ENCODE results near the gene LSR.
A peak's percentile ranks its signal among the peaks of the same experiment; 100 is the strongest.

The LSR gene

DNA sequence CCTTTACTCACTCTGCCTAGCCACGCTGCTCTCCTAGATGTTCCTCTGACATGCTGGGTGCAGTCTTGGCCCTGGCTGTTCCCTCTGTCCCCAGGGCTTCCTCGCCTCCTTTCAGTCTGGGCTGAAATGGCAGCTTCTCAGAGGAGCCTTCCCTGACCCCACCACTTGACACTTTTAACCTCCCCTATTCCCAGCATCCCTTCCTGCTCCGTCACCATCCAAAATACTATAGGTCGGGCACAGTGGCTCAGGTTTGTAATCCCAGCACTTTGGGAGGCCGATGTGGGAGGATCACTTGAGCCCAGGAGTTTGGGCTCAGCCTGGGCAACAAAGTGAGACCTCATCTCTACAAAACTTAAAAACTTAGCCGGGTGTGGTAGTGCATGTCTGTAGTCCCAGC, 22.9 kb upstream of the LSR start:
- Histone ChIP-seq H3K4me3 (ENCODE audit: low read depth, low read length) (no peak overlapping the region), H3K4me1 (ENCODE audit: control insufficient read depth, insufficient read depth, low read length) (no peaks in the 10 kb centered on the region), H3K36me3 (ENCODE audit: control insufficient read depth in 2 of 2, insufficient read depth in 1 of 2, low read length in 2 of 2) (no peaks in the 10 kb centered on the region), H3K9me3 (ENCODE audit: control insufficient read depth, insufficient read depth, low read depth, low read length) (no peaks in the 10 kb centered on the region), H3K27ac (ENCODE audit: extremely low read depth, low read depth, low read length) (no peak overlapping the region)
- CTCF ChIA-PET: interaction anchor here (1.1 to 1.8 kb wide), 4 partner anchors 8 to 111 kb away, joined by 3 to 7 read pairs (median 4); no protein-coding TSS in a partner anchor
- POLR2A ChIA-PET: no interaction called here
- TF ChIP-seq, protein P1, sequence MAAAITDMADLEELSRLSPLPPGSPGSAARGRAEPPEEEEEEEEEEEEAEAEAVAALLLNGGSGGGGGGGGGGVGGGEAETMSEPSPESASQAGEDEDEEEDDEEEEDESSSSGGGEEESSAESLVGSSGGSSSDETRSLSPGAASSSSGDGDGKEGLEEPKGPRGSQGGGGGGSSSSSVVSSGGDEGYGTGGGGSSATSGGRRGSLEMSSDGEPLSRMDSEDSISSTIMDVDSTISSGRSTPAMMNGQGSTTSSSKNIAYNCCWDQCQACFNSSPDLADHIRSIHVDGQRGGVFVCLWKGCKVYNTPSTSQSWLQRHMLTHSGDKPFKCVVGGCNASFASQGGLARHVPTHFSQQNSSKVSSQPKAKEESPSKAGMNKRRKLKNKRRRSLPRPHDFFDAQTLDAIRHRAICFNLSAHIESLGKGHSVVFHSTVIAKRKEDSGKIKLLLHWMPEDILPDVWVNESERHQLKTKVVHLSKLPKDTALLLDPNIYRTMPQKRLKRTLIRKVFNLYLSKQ (tag by site-specific recombination; IDR thresholded peaks at IDR 0.05; ENCODE audit: borderline replicate concordance): no peak
- TF ChIP-seq ZNF266 (tag by site-specific recombination; IDR thresholded peaks at IDR 0.05; ENCODE audit: low read depth): no peak
- TF ChIP-seq ZNF404 (tag by site-specific recombination; IDR thresholded peaks at IDR 0.05): no peak
- TF ChIP-seq ZNF114 (tag by site-specific recombination; IDR thresholded peaks at IDR 0.05): no peak
- TF ChIP-seq KLF1 (tag by site-specific recombination; IDR thresholded peaks at IDR 0.05): no peak
- TF ChIP-seq ZNF837 (tag by site-specific recombination; IDR thresholded peaks at IDR 0.05): no peak

DNA sequence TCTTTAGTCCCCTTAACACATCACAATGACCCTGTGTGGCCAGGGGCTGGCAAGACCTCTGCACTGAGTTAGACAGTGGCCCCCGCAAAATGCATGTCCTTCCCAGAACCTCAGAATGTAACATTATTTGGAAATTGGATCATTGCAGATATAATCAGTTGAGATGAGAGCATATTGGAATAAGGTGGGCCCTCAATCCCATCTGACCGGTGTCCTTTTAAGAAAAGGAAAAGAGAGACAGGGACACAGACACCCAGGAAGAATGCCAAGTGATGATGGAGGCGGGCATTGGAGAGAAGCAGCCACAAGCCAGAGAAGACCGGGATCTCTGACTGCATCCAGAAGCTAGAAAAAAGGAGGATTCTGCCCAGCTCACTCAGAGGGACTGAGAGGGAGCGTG, 22.1 kb upstream of the LSR start:
- CTCF ChIA-PET: interaction anchor here (0.7 to 1.4 kb wide), 4 partner anchors 12 to 771 kb away, joined by 3 to 7 read pairs (median 4); no protein-coding TSS in a partner anchor
- H3K4me1 ChIP-seq (ENCODE audit: control insufficient read depth, insufficient read depth, low read length): no peaks in the 10 kb centered on the region

DNA sequence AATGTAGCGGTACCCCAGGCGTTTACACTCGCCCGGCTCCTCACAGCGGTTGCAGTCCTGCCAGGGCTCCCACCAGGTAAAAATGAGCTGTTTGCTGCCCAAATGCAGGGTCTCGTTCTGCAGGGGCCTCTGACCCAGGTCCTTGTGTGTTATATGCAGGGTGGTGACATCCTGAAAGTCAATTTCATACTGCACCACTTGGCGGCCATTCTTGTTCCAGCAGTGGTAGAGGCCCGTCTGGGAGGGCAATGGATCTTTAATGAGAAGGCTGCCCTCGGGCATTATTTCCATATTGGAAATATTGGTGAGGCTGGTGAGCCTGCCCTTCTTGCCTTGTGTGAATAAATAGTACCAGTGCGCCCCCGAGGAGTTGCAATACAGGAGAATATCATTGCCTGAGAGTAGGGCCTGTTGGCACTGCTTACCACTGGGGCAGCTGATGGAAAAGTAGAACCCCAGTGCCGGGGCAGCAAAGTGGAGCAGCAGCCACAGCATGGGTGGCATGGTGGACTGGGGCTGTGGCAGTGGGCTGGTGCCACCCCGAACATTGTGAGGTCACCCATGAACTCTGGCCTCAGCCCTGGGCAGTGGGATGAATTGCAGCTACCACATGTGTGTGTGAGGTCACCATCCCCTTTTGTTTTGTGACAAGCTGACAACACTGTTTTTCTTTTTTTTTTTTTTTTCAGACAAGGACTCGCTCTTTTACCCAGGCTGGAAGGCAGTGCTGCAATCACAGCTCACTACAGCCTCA, 20.4 kb upstream of the LSR start, which contains the start of gene FAM187B:
Gene FAM187B (minus strand): TSS at position 563 of the 754 bp plus-strand sequence. CDS start 59 bp downstream, at position 504.
- Histone ChIP-seq H3K4me1 (ENCODE audit: control insufficient read depth, insufficient read depth, low read length) (no peaks in the 10 kb centered on the region), H3K27ac (ENCODE audit: extremely low read depth, low read depth, low read length) (no peak within 1 kb of the TSS), H3K9me3 (ENCODE audit: control insufficient read depth, insufficient read depth, low read depth, low read length) (no peaks in the 10 kb centered on the region), H3K36me3 (ENCODE audit: control insufficient read depth in 2 of 2, insufficient read depth in 1 of 2, low read length in 2 of 2) (no peaks in the 10 kb centered on the region), H3K4me3 (ENCODE audit: low read depth, low read length) (no peak within 1 kb of the TSS)
- POLR2A ChIA-PET: interaction anchor here (0.6 to 0.7 kb wide), 4 partner anchors 27 to 1989 kb away, joined by 3 to 4 read pairs (median 4); no protein-coding TSS in a partner anchor
- CTCF ChIA-PET: interaction anchor here (0.5 to 1.6 kb wide), 6 partner anchors 22 to 320 kb away, joined by 3 to 5 read pairs (median 4); partner anchors contain the start of gene LGI4
- no peak for TF ChIP-seq ZNF292 (tag by site-specific recombination; IDR thresholded peaks at IDR 0.05; ENCODE audit: borderline replicate concordance, low read depth)
- TF ChIP-seq, protein P2, sequence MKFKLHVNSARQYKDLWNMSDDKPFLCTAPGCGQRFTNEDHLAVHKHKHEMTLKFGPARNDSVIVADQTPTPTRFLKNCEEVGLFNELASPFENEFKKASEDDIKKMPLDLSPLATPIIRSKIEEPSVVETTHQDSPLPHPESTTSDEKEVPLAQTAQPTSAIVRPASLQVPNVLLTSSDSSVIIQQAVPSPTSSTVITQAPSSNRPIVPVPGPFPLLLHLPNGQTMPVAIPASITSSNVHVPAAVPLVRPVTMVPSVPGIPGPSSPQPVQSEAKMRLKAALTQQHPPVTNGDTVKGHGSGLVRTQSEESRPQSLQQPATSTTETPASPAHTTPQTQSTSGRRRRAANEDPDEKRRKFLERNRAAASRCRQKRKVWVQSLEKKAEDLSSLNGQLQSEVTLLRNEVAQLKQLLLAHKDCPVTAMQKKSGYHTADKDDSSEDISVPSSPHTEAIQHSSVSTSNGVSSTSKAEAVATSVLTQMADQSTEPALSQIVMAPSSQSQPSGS (tag by site-specific recombination; IDR thresholded peaks at IDR 0.05; ENCODE audit: low read depth): 0 out of 2 replicates have a peak, but pooled peaks have one; percentile 29
- TF ChIP-seq, protein P3, sequence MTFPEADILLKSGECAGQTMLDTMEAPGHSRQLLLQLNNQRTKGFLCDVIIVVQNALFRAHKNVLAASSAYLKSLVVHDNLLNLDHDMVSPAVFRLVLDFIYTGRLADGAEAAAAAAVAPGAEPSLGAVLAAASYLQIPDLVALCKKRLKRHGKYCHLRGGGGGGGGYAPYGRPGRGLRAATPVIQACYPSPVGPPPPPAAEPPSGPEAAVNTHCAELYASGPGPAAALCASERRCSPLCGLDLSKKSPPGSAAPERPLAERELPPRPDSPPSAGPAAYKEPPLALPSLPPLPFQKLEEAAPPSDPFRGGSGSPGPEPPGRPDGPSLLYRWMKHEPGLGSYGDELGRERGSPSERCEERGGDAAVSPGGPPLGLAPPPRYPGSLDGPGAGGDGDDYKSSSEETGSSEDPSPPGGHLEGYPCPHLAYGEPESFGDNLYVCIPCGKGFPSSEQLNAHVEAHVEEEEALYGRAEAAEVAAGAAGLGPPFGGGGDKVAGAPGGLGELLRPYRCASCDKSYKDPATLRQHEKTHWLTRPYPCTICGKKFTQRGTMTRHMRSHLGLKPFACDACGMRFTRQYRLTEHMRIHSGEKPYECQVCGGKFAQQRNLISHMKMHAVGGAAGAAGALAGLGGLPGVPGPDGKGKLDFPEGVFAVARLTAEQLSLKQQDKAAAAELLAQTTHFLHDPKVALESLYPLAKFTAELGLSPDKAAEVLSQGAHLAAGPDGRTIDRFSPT (tag by site-specific recombination; IDR thresholded peaks at IDR 0.05): no peak
- TF ChIP-seq ZNF335 (tag by site-specific recombination; conservative IDR thresholded peaks at IDR 0.05): 0 out of 2 replicates have a peak, but pooled peaks have one; percentile 12
- TF ChIP-seq, protein P4, sequence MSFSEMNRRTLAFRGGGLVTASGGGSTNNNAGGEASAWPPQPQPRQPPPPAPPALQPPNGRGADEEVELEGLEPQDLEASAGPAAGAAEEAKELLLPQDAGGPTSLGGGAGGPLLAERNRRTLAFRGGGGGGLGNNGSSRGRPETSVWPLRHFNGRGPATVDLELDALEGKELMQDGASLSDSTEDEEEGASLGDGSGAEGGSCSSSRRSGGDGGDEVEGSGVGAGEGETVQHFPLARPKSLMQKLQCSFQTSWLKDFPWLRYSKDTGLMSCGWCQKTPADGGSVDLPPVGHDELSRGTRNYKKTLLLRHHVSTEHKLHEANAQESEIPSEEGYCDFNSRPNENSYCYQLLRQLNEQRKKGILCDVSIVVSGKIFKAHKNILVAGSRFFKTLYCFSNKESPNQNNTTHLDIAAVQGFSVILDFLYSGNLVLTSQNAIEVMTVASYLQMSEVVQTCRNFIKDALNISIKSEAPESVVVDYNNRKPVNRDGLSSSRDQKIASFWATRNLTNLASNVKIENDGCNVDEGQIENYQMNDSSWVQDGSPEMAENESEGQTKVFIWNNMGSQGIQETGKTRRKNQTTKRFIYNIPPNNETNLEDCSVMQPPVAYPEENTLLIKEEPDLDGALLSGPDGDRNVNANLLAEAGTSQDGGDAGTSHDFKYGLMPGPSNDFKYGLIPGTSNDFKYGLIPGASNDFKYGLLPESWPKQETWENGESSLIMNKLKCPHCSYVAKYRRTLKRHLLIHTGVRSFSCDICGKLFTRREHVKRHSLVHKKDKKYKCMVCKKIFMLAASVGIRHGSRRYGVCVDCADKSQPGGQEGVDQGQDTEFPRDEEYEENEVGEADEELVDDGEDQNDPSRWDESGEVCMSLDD (tag by site-specific recombination; IDR thresholded peaks at IDR 0.05): no peak
- no peak for TF ChIP-seq ZNF10 (tag by site-specific recombination; IDR thresholded peaks at IDR 0.05)
- peak; percentile 18; the same call in 1 of the 2 replicates for TF ChIP-seq ZBTB17 (tag by site-specific recombination; IDR thresholded peaks at IDR 0.05)

More for the DNA sequence above, 22.1 kb upstream of the LSR start:
- Histone ChIP-seq H3K9me3 (ENCODE audit: control insufficient read depth, insufficient read depth, low read depth, low read length) (no peaks in the 10 kb centered on the region), H3K27ac (ENCODE audit: extremely low read depth, low read depth, low read length) (no peak overlapping the region), H3K4me3 (ENCODE audit: low read depth, low read length) (no peak overlapping the region), H3K36me3 (ENCODE audit: control insufficient read depth in 2 of 2, insufficient read depth in 1 of 2, low read length in 2 of 2) (no peaks in the 10 kb centered on the region)
- TF ChIP-seq, protein P5, sequence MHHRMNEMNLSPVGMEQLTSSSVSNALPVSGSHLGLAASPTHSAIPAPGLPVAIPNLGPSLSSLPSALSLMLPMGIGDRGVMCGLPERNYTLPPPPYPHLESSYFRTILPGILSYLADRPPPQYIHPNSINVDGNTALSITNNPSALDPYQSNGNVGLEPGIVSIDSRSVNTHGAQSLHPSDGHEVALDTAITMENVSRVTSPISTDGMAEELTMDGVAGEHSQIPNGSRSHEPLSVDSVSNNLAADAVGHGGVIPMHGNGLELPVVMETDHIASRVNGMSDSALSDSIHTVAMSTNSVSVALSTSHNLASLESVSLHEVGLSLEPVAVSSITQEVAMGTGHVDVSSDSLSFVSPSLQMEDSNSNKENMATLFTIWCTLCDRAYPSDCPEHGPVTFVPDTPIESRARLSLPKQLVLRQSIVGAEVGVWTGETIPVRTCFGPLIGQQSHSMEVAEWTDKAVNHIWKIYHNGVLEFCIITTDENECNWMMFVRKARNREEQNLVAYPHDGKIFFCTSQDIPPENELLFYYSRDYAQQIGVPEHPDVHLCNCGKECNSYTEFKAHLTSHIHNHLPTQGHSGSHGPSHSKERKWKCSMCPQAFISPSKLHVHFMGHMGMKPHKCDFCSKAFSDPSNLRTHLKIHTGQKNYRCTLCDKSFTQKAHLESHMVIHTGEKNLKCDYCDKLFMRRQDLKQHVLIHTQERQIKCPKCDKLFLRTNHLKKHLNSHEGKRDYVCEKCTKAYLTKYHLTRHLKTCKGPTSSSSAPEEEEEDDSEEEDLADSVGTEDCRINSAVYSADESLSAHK (tag by site-specific recombination; IDR thresholded peaks at IDR 0.05): no peak
- TF ChIP-seq, protein P6, sequence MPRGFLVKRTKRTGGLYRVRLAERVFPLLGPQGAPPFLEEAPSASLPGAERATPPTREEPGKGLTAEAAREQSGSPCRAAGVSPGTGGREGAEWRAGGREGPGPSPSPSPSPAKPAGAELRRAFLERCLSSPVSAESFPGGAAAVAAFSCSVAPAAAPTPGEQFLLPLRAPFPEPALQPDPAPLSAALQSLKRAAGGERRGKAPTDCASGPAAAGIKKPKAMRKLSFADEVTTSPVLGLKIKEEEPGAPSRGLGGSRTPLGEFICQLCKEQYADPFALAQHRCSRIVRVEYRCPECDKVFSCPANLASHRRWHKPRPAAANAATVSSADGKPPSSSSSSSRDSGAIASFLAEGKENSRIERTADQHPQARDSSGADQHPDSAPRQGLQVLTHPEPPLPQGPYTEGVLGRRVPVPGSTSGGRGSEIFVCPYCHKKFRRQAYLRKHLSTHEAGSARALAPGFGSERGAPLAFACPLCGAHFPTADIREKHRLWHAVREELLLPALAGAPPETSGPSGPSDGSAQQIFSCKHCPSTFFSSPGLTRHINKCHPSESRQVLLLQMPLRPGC (tag by site-specific recombination; IDR thresholded peaks at IDR 0.05): no peak
- POLR2A ChIA-PET: no interaction called here
